BLaER1 (cell line): ENCODE measurements around the gene GIGYF2.

ENCODE experiments used
- H3K27ac ChIP-seq: shearing (Covaris generic); formaldehyde crosslinking; 2 replicates; pipeline ENCODE4 v1.8.1; 2022
- H3K27me3 ChIP-seq: shearing (Covaris generic); formaldehyde crosslinking; 2 replicates; pipeline ENCODE4 v1.8.1; 2022
- H3K36me3 ChIP-seq: shearing (Covaris generic); formaldehyde crosslinking; 2 replicates; pipeline ENCODE4 v1.8.1; 2022
- H3K4me1 ChIP-seq: shearing (Covaris generic); formaldehyde crosslinking; 2 replicates; pipeline ENCODE4 v1.8.1; 2022
- H3K4me2 ChIP-seq: shearing (Covaris generic); formaldehyde crosslinking; 2 replicates; pipeline ENCODE4 v1.8.1; 2022
- H3K4me3 ChIP-seq: shearing (Covaris generic); formaldehyde crosslinking; 2 replicates; pipeline ENCODE4 v1.8.1; 2022
- H3K9ac ChIP-seq: shearing (Covaris generic); formaldehyde crosslinking; 2 replicates; pipeline ENCODE4 v1.8.1; 2022
- H3K9me3 ChIP-seq: shearing (Covaris generic); formaldehyde crosslinking; 2 replicates; pipeline ENCODE4 v1.8.1; 2022
- H4K20me1 ChIP-seq: shearing (Covaris generic); formaldehyde crosslinking; 2 replicates; pipeline ENCODE4 v1.8.1; 2022
- Cebpa-rat ChIP-seq: shearing (Covaris generic); IDR thresholded peaks from 2 replicates; pipeline ENCODE4 v1.8.1; 2022

The GIGYF2 gene

DNA sequence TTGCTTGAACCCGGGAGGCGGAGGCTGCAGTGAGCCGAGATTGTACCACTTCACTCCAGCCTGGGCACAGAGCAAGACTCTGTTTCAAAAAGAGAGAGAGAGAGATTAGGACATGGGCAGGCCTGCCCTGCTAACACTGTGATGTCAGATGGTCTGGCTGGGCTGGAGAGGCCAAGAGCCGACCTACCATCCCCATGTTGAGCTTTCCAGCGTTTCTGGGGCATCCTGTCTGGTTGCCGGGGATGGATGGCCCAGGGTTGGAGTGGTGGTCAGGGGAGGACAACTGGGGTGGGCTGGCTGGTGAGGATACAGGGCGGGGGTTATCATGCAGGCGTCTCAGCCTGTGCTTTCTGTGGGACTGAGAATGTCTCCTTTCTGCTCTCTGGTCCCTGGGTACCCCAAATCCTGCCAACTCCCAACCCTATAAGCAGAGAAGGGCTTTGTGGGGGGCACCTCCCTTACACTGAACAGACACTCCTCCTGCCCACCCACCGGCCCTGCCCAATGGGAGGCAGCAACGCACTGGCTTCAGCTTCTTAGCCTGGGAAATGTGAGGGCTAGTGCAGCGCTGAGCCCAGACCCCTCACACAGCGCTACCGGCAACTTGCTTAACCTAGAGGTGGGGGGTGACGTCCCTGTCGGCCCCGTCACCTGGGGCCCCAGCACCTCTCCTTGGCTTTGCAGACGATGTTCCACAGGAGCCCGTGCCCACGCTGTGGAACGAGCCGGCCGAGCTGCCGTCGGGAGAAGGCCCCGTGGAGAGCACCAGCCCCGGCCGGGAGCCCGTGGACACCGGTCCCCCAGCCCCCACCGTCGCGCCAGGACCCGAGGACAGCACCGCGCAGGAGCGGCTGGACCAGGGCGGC, 178.4 kb downstream of the GIGYF2 start:
- Histone ChIP-seq H3K9ac (no peak overlapping the region), H3K4me1 (peaks cover 25% of the 10 kb centered on the region), H3K27ac (no peak overlapping the region), H3K4me3 (no peak overlapping the region), H3K36me3 (no peaks in the 10 kb centered on the region), H3K4me2 (no peak overlapping the region), H3K27me3 (peaks cover 48% of the 10 kb centered on the region), H4K20me1 (peaks cover 20% of the 10 kb centered on the region), H3K9me3 (no peaks in the 10 kb centered on the region)
- no peak for TF ChIP-seq Cebpa-rat

- no peak overlapping the region for H3K27ac ChIP-seq
- no peak overlapping the region for H3K9ac ChIP-seq
Measured at GRCh38 chr2:232876161-232876977, 179.2 kb downstream of the GIGYF2 start.

DNA sequence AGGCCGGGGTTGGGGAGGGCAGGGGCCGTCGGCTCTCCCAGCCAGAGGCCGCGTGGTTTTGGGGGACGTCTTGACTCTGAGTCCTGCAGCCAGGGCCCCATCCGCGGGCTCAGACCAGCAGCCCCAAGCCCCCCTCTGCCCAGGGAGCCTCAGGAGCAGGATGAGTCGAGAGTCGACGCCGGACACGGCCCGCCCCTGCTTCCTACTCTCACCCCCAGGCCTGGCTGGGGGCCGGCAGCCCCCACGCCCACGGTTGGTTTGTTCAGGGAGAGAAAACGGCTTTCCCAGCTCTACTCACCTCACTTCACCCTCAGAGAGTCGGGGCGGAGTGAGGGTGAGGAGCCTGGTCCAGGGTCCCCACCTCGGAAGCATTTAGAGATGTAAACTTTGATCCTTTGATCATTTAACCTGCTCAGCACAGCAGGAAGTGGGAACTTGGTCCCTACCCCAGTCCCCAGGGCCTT, 179.9 kb downstream of the GIGYF2 start:
- H3K36me3 ChIP-seq: no peaks in the 10 kb centered on the region
- H3K4me1 ChIP-seq: peaks cover 21% of the 10 kb centered on the region
- peak overlapping the region; percentile 61 for H3K4me3 ChIP-seq
- no peaks in the 10 kb centered on the region for H3K9me3 ChIP-seq
- H3K27me3 ChIP-seq: peaks cover 48% of the 10 kb centered on the region
- H3K9ac ChIP-seq: no peak overlapping the region
- no peak for TF ChIP-seq Cebpa-rat
- peaks cover 20% of the 10 kb centered on the region for H4K20me1 ChIP-seq
- no peak overlapping the region for H3K27ac ChIP-seq
- peak overlapping the region; percentile 73 for H3K4me2 ChIP-seq

More at GRCh38 chr2:232876161-232876977, 179.2 kb downstream of the GIGYF2 start:
- no peak for TF ChIP-seq Cebpa-rat
- Histone ChIP-seq H4K20me1 (peaks cover 20% of the 10 kb centered on the region), H3K27me3 (peaks cover 48% of the 10 kb centered on the region), H3K4me2 (peak overlapping the region; percentile 73), H3K4me3 (peak overlapping the region; percentile 61), H3K4me1 (peaks cover 24% of the 10 kb centered on the region), H3K9me3 (no peaks in the 10 kb centered on the region), H3K36me3 (no peaks in the 10 kb centered on the region)

DNA sequence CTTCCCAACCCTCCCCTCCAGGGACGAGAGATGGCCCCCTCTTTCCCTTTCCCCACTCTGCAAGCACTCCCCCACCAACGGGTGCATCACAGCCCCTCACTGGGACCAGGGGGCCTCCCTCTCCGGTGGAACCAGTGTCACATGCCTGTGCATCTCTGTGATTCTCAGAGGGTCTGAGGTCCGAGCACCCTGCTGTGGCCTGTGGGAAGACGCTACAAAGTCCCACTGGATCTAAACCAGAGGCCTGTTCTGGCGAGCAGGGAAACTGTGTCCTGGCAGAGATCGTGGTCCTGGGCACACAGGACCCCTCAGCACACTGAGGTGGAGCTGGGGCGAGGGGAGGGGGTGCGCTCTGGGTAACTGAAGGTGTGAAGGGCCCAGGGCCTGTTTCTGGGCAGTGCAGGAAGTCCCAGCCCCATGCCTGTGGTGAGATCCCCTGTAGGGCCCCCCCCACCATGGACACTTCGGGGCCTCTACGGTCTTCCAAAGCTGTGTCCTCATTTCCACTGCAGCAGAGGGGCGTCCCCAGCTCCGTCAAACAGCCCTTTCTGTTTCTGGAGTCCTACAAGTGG, 180.9 kb downstream of the GIGYF2 start:
- H3K9me3 ChIP-seq: no peaks in the 10 kb centered on the region
- H3K4me3 ChIP-seq: no peak overlapping the region
- H3K27me3 ChIP-seq: peaks cover 48% of the 10 kb centered on the region
- H3K9ac ChIP-seq: no peak overlapping the region
- peaks cover 17% of the 10 kb centered on the region for H4K20me1 ChIP-seq
- no peak overlapping the region for H3K4me2 ChIP-seq
- H3K27ac ChIP-seq: no peak overlapping the region
- no peak for TF ChIP-seq Cebpa-rat
- peaks cover 21% of the 10 kb centered on the region for H3K4me1 ChIP-seq
- no peaks in the 10 kb centered on the region for H3K36me3 ChIP-seq

DNA sequence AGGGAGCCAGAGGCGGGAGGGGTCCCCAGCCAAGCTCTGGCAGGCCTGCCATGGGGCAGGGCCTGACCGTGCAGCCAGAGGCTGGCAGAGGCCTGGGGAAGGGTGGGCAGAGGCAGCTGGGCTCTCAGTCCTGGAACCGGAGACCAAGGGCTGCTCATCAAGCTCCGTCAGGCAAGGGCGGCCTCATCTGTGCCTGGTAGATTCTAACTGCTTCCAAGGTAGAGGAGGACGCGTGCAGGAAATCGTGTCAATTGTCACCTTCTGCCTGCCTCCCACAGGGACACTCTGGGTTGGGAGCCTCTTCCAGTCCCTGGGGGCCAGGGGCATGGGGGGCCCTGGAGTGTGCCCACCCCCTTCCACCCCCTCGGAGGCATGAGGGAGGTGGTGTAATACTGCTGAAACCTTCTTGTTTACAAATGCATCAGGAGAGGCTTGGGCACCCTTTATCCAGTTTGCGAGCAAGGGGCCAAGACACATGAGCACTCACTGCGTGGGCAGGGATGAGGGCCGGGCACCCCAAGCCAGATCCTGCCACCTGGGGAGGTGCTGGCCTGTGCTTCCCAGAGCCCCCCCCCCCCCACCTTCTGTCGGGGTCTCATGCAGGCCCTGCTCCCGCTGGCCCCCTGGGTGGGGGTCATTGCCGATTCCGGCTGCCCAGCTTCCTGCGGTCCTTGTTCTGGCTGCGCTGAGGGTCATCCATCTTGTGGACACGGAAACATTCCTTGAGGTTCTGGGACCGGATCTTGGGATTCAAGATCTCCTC, 181.9 kb downstream of the GIGYF2 start:
- Histone ChIP-seq H3K4me2 (no peak overlapping the region), H4K20me1 (peaks cover 13% of the 10 kb centered on the region)
- no peak for TF ChIP-seq Cebpa-rat

DNA sequence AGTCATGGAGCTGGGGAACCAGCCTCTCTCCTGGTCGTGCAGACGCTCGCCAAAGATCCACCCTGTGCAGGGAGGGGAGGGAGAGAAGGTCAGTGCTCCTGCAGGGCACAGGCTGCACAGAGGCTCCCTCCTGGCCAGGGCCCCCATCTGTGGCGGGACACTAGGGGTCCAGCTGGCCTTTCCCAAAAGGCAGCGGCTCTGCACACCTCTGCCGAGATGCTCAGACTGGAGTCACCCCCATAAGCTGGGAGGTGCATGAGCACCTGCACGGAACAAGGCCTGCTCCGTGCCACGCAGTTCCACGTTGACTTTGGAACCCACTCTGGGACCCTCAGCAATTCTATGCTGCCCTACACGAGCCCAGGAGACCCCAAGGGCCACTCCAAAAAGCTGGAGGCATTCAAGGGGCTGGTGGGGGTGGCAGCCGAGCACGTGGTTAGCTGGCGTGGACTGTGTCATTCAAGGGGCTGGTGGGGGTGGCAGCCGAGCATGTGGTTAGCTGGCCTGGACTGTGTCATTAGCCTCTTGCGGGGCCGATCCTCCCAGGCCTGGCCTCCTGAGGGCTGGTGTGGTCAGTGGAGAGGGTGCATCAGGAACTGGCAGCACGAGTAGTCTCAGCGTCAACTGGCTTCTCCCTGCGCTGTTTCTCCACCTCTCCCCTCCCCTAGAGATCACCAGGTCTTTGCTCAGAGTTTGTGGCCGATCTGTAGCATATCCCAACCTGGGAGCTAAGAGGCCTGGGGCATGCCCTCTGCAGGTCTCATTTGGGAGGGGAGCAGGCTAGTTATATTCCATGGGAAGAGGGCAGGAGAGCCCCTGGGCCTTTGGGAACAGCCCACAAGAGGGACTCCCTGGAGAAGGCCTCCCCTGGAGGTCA, 182.7 kb downstream of the GIGYF2 start:
- TF ChIP-seq Cebpa-rat: no peak
- Histone ChIP-seq H3K27me3 (peaks cover 41% of the 10 kb centered on the region), H3K4me3 (no peak overlapping the region), H4K20me1 (peaks cover 13% of the 10 kb centered on the region), H3K4me2 (no peak overlapping the region), H3K9me3 (no peaks in the 10 kb centered on the region), H3K27ac (no peak overlapping the region), H3K4me1 (peaks cover 21% of the 10 kb centered on the region), H3K36me3 (no peaks in the 10 kb centered on the region), H3K9ac (no peak overlapping the region)

More for the DNA sequence above, 181.9 kb downstream of the GIGYF2 start:
- no peaks in the 10 kb centered on the region for H3K9me3 ChIP-seq
- peaks cover 48% of the 10 kb centered on the region for H3K27me3 ChIP-seq
- H3K4me3 ChIP-seq: no peak overlapping the region
- no peak overlapping the region for H3K9ac ChIP-seq
- peaks cover 21% of the 10 kb centered on the region for H3K4me1 ChIP-seq
- H3K27ac ChIP-seq: no peak overlapping the region
- no peaks in the 10 kb centered on the region for H3K36me3 ChIP-seq

- peaks cover 21% of the 10 kb centered on the region for H3K4me1 ChIP-seq
- TF ChIP-seq Cebpa-rat: no peak
- H3K36me3 ChIP-seq: no peaks in the 10 kb centered on the region
- no peak overlapping the region for H3K4me3 ChIP-seq
- H3K27ac ChIP-seq: no peak overlapping the region
- H3K27me3 ChIP-seq: peaks cover 31% of the 10 kb centered on the region
- peaks cover 13% of the 10 kb centered on the region for H4K20me1 ChIP-seq
- H3K4me2 ChIP-seq: peak overlapping the region; percentile 24
- no peaks in the 10 kb centered on the region for H3K9me3 ChIP-seq
- H3K9ac ChIP-seq: no peak overlapping the region
Measured at GRCh38 chr2:232880764-232881351, 183.7 kb downstream of the GIGYF2 start.

- H3K27ac ChIP-seq: no peak overlapping the region
- no peak for TF ChIP-seq Cebpa-rat
Measured at GRCh38 chr2:232882085-232882484, 185.0 kb downstream of the GIGYF2 start.

More at GRCh38 chr2:232882085-232882484, 185.0 kb downstream of the GIGYF2 start:
- Histone ChIP-seq H4K20me1 (peaks cover 5% of the 10 kb centered on the region), H3K36me3 (no peaks in the 10 kb centered on the region), H3K9me3 (no peaks in the 10 kb centered on the region), H3K27me3 (peaks cover 19% of the 10 kb centered on the region), H3K4me2 (no peak overlapping the region), H3K9ac (no peak overlapping the region), H3K4me3 (no peak overlapping the region), H3K4me1 (peaks cover 12% of the 10 kb centered on the region)
